ENCODE measurements around the gene SVEP1. TPM values are rescaled to one million over a fixed set of nuclear protein-coding genes. Genes with fewer than 3 reads are reported as not detected.

The SVEP1 gene
- total RNA-seq, 4 donors from 2014 or later, result 37.2 to 70.4 (median 58.4) TPM

DNA sequence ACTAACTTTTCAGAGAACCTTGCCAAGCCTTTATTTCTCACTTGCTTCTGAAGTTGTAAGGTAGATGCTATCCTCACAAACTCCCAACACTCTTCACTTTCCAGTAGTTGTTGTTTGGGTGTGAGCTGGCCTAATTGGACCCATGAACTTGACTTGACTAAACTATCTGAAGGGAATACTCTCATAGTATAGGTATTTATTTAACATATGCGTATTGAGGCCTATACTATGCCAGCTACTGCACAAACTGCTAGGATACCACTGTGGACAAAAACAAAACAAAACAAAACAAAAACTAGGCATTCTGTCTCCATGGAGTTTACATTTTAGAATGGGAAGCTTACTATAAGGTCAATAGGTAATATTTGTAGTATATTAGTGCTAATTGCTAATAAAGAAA lies 243.2 kb downstream of the SVEP1 start:
- Histone ChIP-seq H3K4me3 (no peak overlapping the region), H3K27ac (no peak overlapping the region), H3K9me3 (no peaks in the 10 kb centered on the region), H3K4me1 (no peaks in the 10 kb centered on the region), H3K27me3 (no peaks in the 10 kb centered on the region), H3K36me3 (no peaks in the 10 kb centered on the region)
- ATAC-seq, result no peak
- no peak for TF ChIP-seq POLR2AphosphoS5 (IDR thresholded peaks at IDR 0.05)
- TF ChIP-seq POLR2A (IDR thresholded peaks at IDR 0.05), result no peak
- no peak for TF ChIP-seq EP300 (IDR thresholded peaks at IDR 0.05)
- TF ChIP-seq, protein P1, sequence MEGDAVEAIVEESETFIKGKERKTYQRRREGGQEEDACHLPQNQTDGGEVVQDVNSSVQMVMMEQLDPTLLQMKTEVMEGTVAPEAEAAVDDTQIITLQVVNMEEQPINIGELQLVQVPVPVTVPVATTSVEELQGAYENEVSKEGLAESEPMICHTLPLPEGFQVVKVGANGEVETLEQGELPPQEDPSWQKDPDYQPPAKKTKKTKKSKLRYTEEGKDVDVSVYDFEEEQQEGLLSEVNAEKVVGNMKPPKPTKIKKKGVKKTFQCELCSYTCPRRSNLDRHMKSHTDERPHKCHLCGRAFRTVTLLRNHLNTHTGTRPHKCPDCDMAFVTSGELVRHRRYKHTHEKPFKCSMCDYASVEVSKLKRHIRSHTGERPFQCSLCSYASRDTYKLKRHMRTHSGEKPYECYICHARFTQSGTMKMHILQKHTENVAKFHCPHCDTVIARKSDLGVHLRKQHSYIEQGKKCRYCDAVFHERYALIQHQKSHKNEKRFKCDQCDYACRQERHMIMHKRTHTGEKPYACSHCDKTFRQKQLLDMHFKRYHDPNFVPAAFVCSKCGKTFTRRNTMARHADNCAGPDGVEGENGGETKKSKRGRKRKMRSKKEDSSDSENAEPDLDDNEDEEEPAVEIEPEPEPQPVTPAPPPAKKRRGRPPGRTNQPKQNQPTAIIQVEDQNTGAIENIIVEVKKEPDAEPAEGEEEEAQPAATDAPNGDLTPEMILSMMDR (IDR thresholded peaks at IDR 0.05), result no peak
- WGBS, 2 donors (ENCODE audit: low coverage in 1 of 2), result 63 to 85% methylated on average over 1 of the region's 1 CpG

DNA sequence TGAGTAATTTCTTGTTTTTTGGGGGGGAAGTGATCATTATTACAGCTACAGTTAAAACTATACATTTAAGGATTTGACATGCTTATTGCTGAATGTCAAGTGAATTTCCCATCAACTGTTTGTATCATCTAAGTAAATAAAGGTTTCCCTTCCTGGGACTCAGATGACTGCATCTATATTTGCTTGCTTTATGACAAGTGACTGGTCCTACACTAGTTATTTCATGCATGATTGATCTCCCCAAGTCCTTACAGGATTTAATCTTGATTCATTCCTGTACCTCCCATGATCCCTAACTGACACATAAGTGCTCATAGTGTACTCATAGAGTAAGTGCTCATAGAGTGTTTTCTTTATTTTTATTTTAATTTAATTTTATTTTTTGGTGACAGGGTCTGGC lies 244.7 kb downstream of the SVEP1 start:
- Histone ChIP-seq H3K4me3 (no peak overlapping the region), H3K36me3 (no peaks in the 10 kb centered on the region), H3K9me3 (peaks cover 0 to 4% (median 0%) of the 10 kb centered on the region in 3 donors), H3K27me3 (no peaks in the 10 kb centered on the region), H3K4me1 (no peaks in the 10 kb centered on the region), H3K27ac (no peak overlapping the region)
- no peak for ATAC-seq
- TF ChIP-seq, protein P1 (IDR thresholded peaks at IDR 0.05), result no peak
- TF ChIP-seq POLR2AphosphoS5 (IDR thresholded peaks at IDR 0.05), result no peak
- no peak for TF ChIP-seq EP300 (IDR thresholded peaks at IDR 0.05)
- TF ChIP-seq POLR2A (IDR thresholded peaks at IDR 0.05), result no peak

DNA sequence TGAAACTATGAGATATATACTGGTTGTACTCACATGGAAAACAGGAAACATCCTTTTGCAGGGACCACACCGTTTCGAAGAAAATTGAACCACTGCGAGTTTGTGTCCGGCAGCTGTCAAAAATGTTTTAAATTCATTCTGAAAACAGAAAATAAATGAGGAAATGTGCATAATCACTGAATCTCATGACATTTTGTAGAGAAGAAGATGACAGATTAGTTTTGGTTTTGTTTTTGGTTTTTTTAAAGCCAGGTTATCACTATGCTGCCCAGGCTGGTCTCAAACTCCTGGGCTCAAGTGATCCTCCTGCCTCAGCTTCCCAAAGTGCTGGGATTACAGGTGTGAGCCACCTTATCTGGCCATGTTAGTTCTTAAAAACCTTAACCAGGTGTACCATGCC lies 245.4 kb downstream of the SVEP1 start:
- Histone ChIP-seq H3K27ac (no peak overlapping the region), H3K36me3 (no peaks in the 10 kb centered on the region), H3K4me3 (no peak overlapping the region), H3K4me1 (no peaks in the 10 kb centered on the region), H3K9me3 (peaks cover 0 to 4% (median 0%) of the 10 kb centered on the region in 3 donors), H3K27me3 (no peaks in the 10 kb centered on the region)
- TF ChIP-seq POLR2AphosphoS5 (IDR thresholded peaks at IDR 0.05) (no peak), EP300 (IDR thresholded peaks at IDR 0.05) (no peak), POLR2A (IDR thresholded peaks at IDR 0.05) (no peak)
- TF ChIP-seq, protein P1 (IDR thresholded peaks at IDR 0.05), result no peak
- ATAC-seq, result no peak
- WGBS, 2 donors (ENCODE audit: low coverage in 1 of 2), result 67 to 71% methylated on average over 4 of the region's 4 CpGs

DNA sequence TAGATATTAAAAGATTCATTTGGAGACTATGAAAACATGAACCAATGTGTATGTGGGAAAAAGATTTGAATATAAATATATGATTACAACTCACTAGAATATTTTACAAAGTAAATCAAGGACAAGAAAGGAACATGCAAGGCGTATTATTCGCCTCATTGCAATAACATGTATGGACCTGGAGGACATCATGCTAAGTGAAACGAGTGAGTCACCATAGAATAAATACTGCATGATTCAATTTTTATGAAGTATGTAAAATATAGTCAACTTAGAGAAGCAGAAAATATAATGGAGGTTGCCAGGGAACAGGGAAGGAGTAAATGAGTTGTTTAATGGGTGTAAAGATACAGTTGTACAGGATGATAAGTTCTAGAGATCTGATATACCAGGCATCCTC lies 246.8 kb downstream of the SVEP1 start:
- no peak for ATAC-seq
- H3K4me1 ChIP-seq, result no peaks in the 10 kb centered on the region
- H3K27me3 ChIP-seq, result no peaks in the 10 kb centered on the region
- peaks cover 0 to 4% (median 0%) of the 10 kb centered on the region in 3 donors for H3K9me3 ChIP-seq
- H3K36me3 ChIP-seq, result no peaks in the 10 kb centered on the region
- H3K27ac ChIP-seq, result no peak overlapping the region
- no peak overlapping the region for H3K4me3 ChIP-seq
- 77 to 96% methylated on average over 3 of the region's 3 CpGs for WGBS, 2 donors (ENCODE audit: low coverage in 1 of 2)
- TF ChIP-seq POLR2A (IDR thresholded peaks at IDR 0.05) (no peak), POLR2AphosphoS5 (IDR thresholded peaks at IDR 0.05) (no peak), EP300 (IDR thresholded peaks at IDR 0.05) (no peak)
- TF ChIP-seq, protein P1 (IDR thresholded peaks at IDR 0.05), result no peak

DNA sequence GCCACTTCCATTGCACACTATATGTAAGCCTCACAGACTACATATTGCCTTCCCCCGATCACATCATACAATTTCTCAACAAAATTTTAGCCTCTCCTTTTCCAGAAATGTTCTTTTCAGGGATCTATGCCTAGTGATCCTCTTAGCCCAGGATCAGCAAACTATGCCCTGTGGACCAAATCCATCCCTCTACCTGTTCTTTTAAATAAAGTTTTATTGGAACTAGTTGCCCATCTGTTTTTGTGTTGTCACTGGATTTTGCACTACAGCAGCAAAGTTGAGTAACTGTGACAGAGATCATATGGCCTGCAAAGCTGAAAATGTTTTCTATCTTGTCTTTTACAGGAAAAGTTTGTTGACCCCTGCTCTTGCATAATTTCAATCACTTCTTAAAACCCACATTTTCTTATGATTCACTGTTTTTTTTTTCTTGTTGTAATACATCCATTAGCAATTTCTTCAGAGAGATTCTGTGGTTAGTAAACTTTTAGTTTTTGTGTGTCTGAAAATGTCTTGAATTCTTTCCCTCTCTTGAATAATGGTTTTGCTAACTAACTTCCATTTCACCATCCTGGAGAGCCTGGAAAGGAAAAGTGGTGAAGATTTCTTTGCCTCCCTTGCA lies 248.9 kb downstream of the SVEP1 start:
- H3K4me3 ChIP-seq, result no peak overlapping the region
- WGBS, 2 donors (ENCODE audit: low coverage in 1 of 2), result 89 to 100% methylated on average over 1 of the region's 1 CpG
- TF ChIP-seq POLR2AphosphoS5 (IDR thresholded peaks at IDR 0.05) (no peak), POLR2A (IDR thresholded peaks at IDR 0.05) (no peak), EP300 (IDR thresholded peaks at IDR 0.05) (no peak)
- TF ChIP-seq, protein P1 (IDR thresholded peaks at IDR 0.05), result no peak
- no peak for ATAC-seq
- H3K9me3 ChIP-seq, result peaks cover 0 to 4% (median 0%) of the 10 kb centered on the region in 3 donors
- H3K4me1 ChIP-seq, result no peaks in the 10 kb centered on the region
- no peaks in the 10 kb centered on the region for H3K27me3 ChIP-seq
- no peaks in the 10 kb centered on the region for H3K36me3 ChIP-seq
- H3K27ac ChIP-seq, result no peak overlapping the region

Data from gastroesophageal sphincter (tissue), 4 donors.